GM19023 (cell line): ENCODE results near the gene COPG2.
"Not testable (repeated sequence)": the region's sequence is repeated elsewhere in the genome, so short reads cannot be mapped to it uniquely, and the experiment has no call there.

Experiments
- ATAC-seq: cut with Tn5 transposase; IDR thresholded peaks from one replicate; pipeline ENCODE4 v1.9.1; 2021; ENCODE audit warnings: mild to moderate bottlenecking, moderate library complexity; ENCODE audit not compliant: unreplicated experiment

The COPG2 gene

DNA sequence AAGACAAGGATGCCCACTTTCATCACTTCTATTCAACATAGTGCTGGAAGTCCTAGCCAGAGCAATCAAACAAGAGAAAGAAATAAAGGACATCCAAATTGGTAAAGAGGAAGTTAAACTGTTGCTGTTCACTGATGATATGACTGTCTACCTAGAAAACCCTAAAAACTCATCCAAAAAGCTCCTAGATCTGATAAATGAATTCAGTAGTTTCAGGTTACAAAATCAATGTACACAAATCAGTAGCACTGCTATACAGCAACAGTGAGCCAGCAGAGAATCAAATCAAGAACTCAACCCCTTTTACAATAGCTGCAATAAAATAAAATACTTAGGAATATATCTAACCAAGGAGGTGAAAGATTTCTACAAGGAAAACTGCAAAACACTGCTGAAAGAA, 98.4 kb downstream of the COPG2 start:
- not testable (repeated sequence) for ATAC-seq

DNA sequence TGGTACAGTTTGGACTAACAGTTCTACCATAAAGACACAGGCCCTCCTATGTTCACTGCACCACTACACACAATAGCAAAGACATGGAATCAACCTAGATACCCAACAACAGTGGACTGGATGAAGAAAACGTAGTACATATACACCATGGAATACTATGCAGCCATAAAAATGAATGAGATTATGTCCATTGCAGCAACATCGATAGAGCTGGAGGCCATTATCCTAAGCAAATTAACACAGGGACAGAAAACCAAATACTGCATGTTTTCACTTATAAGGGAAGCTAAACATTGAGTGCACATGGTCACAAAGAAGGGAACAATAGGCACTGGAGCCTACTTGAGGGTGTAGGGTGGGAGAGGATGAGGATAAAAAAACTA, 101.7 kb downstream of the COPG2 start:
- no peak for ATAC-seq

DNA sequence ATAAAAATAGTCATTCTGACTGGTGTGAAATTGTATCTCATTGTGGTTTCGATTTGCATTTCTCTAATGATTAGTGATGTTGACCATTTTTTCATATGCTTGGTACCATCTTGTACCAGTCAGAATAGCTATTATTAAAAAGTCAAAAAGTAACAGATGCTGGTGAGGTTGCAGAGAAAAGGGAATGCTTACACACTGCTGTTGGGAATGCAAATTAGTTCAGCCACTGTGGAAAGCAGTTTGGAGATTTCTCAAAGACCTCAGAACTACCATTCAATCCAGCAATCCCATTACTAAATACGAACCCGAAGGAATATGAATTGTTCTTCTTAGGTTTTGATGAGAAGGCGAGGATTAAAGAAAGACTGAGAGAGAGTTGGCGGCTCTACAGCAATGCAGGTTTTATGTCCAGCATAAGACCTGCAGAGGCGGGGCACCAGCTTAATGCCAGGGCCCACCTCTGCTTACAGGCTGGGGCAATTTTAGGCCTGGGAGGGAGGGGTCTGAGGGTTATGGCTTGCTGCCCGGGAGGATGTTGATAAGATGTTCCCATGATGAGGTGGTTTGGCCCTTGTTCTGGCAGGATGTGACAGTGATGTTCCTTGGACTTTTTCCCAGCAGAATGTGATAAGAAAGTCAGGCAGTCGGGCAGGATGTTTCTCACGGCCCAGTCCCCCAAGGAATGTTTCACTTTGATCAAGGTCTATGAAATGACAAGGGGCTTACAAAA, 102.2 kb downstream of the COPG2 start:
- ATAC-seq: no peak

GRCh38 chr7:130560972-130561371, 107.6 kb downstream of the COPG2 start:
- no peak for ATAC-seq

DNA sequence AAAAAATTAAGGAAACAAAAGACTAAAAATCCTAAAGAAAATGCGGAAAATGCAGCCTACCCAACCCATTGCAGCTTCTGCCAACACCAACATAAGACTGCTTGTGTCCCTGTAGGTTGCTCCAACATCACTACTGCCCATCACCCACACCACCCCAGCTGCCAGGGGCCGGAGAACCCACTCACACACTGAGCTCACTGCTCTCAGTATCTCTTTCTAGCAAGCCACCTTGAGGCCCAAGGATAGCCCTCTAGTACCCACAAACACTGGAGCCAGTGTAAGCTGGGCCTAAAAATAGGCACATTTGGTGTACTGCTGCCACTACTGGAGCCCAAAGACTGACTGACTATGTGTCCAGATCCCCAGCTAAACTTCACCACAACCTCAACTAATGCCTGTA, 109.4 kb downstream of the COPG2 start:
- no peak for ATAC-seq

DNA sequence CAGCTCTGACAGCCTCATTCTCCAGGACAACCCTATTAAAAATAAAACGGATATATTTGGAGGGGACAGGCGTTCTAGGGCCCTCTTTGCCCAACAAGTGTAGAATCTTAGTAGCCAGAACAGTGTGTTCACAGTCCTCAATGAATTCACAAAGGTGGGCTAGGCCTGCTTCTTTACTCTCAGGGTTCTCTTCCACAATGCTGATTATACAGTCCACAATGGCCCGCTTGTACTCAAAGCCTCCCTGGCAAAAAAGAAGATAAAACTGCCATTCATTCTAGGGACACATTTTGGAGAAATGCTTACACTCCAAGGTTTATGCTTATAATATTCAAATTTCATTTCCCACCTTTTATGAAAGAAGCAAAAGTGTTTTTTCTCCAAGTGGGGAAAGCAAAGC, 114.1 kb downstream of the COPG2 start:
- ATAC-seq: no peak

GRCh38 chr7:130553398-130554029, 115.0 kb downstream of the COPG2 start:
- no peak for ATAC-seq

DNA sequence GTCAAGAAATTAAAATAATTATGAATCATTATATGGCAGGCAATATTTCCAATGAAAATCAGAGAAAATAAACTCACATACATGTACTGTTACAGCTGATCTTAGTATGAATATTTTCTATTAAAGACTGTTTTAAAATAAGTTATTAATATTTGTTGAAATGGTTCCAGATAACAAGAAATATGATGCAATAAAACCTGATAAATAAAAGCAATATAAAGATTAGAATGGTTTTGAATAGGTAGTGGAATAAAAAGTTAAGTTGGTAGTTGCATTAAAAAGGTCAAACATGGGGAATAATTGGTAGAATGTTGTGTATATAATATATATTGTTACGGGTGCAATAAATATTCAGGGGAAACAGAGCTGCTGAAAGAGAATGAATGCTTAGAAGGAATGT, 124.2 kb downstream of the COPG2 start:
- ATAC-seq: no peak

DNA sequence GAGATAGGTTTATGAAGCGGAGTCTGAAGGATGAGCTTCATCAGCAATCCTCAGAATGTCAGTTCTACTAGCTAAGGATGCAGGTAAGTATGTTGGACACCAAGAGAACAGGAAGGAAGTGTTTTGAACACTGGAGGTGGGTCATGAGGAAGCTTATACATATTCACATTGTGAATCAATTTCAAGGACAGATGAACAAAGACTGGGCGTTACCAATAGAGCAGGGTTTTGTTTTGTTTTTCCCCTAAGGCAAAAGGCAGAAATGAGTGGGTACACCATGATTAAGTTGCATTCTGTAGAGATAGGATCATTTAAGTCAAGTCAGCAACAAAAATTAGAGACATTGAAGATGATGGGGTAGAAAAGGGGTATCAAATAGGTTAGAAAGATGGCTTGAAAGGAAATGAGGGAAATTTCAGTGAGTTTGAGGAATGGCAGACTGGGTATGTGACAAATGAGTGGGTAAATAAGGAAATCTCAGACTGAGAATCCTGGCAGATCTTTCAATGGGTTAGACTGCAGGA, 125.0 kb downstream of the COPG2 start:
- no peak for ATAC-seq

- ATAC-seq: not testable (repeated sequence)
Measured at GRCh38 chr7:130542297-130542696, 126.3 kb downstream of the COPG2 start.

DNA sequence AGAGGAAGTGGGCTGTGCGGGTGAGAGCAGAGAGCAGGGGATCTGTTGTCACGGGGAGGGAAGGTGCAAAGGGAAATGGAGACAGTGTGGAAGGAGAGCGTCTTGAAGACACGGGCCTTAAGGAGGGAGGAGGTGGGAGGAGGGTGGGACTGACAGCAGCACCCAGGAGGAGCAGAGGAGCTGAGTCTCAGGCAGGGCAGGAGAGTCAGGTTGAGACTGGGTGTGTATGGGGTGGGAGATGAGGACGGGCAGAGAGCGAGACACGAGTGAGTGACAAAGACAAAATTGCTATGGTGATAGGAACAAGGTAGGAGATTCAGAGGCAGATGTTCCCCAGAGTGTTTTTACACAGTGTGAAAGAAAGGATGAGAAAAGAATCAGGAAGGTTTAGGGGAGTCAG, 127.3 kb downstream of the COPG2 start:
- ATAC-seq: not testable (repeated sequence)

DNA sequence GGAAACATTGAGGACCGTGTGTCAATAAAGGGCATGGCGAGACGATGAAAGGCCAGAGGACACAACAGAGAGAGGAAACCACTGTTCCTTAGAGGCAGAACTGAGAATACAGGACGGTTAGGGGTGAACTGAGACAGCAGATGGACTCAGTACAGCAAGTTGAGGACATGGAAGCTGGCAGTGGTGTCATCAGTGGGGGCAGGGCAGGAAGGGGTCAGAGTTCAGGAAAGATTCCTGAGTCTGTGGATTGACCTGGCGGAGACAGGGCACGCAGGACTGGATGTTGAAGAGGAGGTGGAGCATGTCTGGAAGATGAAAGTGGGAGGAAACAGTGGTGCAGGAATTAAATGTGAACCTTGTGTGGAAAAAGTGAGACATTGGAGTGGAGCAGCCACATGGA, 130.7 kb downstream of the COPG2 start:
- not testable (repeated sequence) for ATAC-seq

GRCh38 chr7:130529417-130529816, 139.1 kb downstream of the COPG2 start:
- no peak for ATAC-seq

GRCh38 chr7:130527752-130528355, 140.7 kb downstream of the COPG2 start:
- ATAC-seq: not testable (repeated sequence)

DNA sequence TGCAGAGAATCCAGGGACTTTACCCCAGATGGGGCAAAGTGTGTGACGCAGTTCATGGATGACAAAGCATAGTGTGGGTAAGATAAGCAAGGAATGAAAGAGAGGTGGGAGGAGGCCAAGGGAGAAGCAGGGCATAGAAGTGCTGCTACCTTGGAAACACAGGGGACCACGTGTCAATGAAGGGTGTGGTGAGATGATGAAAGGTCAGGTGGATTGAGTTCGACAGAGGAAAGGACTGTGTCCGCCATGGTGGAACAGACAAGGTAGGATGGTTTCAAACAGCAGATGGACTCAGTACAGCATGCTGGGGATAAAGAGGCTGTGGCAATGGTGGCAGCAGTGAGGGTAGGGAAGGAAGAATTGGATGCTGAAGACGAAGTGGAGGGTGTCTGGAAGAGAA, 143.9 kb downstream of the COPG2 start:
- ATAC-seq: no peak

DNA sequence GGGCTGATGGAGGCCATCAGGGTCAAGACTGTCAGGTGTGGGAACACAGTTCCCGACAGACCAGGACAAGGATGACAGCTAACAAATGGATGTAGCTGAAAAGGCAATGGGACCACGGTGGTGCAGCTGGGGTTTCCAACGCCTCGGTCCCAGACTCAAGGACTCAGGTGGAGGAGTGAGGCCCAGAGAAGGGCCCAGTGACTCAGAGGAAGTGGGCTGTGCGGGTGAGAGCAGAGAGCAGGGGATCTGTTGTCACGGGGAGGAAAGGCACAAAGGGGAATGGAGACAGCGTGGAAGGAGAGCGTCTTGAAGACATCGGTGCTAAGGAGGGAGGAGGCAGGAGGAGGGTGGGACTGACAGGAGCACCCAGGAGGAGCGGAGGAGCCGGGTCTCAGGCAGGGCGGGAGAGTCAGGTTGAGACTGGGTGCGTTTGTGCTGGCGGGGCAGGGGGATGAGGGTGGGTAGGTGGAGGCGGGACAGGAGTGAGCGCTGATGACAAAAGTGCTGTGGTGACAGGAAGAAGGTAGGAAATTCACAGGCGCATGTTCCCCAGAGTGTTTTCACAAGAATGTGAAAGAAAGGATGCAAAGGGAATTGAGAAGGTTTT, 144.9 kb downstream of the COPG2 start:
- not testable (repeated sequence) for ATAC-seq

DNA sequence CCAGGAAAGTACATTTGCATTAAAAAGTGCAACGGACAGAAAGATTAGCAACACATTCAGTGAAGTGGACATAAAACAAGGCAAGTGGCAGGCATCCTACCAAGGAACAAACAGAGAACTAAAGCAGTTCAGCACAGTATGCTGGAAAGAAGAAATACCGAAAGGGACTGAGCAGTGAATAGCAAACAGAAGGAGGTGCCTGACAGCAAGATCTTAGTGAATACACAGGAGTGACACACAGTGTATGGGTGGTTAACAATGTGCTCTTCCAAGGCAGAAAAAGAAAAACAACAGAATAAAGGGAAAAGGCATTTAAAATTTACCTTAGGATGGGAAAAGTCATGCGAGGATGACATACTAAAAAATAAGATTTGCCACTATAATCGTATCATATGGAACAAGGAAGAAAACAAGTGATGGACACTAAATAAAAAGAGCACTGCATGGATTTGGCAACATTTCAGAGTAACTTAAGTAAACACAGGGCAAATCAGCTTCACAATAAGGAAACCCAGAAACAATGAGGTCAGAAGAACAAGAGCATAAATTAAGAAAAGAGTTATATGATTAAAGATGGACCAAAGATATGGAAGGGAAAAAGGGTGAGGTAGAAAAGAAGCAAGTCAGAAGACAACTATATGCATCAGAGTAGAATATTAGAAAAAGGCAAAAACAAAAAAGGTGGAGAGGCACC, 147.1 kb downstream of the COPG2 start:
- ATAC-seq: no peak

GRCh38 chr7:130515315-130516040, 153.1 kb downstream of the COPG2 start:
- ATAC-seq: no peak

GRCh38 chr7:130513447-130513846, 155.1 kb downstream of the COPG2 start:
- ATAC-seq: no peak

- not testable (repeated sequence) for ATAC-seq
Measured at GRCh38 chr7:130512038-130512437, 156.5 kb downstream of the COPG2 start.
